ENCODE results near the gene ZHX3. TPM values are rescaled to one million over a fixed set of nuclear protein-coding genes. Genes with fewer than 3 reads are reported as not detected.
A peak's percentile ranks its signal among the peaks of the same experiment; 100 is the strongest.

ZHX3 gene
- total and polyA plus RNA-seq, 2 of the 13 experiments (the other 11 are each of a cell fraction or from before 2014, with no cell fraction given) = 8.4 to 11.7 TPM

DNA sequence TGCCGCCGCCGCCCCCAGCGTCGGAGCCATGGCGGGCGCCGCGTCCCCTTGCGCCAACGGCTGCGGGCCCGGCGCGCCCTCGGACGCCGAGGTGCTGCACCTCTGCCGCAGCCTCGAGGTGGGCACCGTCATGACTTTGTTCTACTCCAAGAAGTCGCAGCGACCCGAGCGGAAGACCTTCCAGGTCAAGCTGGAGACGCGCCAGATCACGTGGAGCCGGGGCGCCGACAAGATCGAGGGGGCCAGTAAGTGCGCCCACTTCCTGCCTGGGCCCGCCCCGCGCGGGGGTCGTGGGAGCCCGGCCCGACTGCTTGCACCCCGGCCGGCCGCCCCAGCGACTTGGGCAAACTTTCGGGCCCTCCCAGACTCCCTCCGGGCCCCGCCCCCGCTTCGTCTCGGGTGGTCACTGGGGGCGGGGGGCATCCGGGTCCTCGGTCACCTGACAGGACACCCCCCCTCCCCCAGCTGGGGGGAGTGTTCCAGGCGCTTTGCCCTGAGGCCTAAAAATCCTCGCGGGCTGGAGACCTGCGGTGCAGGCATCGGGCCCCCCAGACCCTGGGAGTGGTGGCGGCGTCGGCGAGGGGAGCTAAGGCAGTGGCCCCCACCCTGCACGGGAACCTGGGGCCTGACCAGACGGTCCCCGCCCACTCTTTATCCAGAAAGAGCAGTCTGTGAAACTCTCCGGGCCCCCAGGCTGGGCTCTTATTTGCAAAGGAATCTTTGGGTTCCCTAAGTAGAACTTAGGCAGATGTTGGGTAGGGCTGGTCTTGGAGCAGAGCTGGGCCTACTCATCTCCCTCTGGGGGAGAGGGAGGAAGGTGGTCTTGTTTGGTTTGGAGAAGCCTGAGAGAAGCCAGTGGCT is 179.7 kb downstream of the ZHX3 start (continued):
- TF ChIP-seq IRX3 (CRISPR knock-in tag; IDR thresholded peaks at IDR 0.05; ENCODE audit: borderline replicate concordance, low read depth) = 0 out of 2 replicates have a peak, but pooled peaks have one; percentile 51
- no peak for TF ChIP-seq RORA (CRISPR knock-in tag; IDR thresholded peaks at IDR 0.05)
- TF ChIP-seq, protein P1, sequence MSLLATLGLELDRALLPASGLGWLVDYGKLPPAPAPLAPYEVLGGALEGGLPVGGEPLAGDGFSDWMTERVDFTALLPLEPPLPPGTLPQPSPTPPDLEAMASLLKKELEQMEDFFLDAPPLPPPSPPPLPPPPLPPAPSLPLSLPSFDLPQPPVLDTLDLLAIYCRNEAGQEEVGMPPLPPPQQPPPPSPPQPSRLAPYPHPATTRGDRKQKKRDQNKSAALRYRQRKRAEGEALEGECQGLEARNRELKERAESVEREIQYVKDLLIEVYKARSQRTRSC (CRISPR knock-in tag; IDR thresholded peaks at IDR 0.05; ENCODE audit: low read depth) = no peak
- peak; percentile 84; the same call in 1 of the 2 replicates for TF ChIP-seq PCBP1 (IDR thresholded peaks at IDR 0.05; ENCODE audit: borderline replicate concordance, low read depth, low read length)
- TF ChIP-seq, protein P2, sequence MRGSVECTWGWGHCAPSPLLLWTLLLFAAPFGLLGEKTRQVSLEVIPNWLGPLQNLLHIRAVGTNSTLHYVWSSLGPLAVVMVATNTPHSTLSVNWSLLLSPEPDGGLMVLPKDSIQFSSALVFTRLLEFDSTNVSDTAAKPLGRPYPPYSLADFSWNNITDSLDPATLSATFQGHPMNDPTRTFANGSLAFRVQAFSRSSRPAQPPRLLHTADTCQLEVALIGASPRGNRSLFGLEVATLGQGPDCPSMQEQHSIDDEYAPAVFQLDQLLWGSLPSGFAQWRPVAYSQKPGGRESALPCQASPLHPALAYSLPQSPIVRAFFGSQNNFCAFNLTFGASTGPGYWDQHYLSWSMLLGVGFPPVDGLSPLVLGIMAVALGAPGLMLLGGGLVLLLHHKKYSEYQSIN (CRISPR knock-in tag; IDR thresholded peaks at IDR 0.05; ENCODE audit: borderline replicate concordance) = no peak
- TF ChIP-seq ZNF501 (CRISPR knock-in tag; IDR thresholded peaks at IDR 0.05) = peak; percentile 89
- TF ChIP-seq, protein P3, sequence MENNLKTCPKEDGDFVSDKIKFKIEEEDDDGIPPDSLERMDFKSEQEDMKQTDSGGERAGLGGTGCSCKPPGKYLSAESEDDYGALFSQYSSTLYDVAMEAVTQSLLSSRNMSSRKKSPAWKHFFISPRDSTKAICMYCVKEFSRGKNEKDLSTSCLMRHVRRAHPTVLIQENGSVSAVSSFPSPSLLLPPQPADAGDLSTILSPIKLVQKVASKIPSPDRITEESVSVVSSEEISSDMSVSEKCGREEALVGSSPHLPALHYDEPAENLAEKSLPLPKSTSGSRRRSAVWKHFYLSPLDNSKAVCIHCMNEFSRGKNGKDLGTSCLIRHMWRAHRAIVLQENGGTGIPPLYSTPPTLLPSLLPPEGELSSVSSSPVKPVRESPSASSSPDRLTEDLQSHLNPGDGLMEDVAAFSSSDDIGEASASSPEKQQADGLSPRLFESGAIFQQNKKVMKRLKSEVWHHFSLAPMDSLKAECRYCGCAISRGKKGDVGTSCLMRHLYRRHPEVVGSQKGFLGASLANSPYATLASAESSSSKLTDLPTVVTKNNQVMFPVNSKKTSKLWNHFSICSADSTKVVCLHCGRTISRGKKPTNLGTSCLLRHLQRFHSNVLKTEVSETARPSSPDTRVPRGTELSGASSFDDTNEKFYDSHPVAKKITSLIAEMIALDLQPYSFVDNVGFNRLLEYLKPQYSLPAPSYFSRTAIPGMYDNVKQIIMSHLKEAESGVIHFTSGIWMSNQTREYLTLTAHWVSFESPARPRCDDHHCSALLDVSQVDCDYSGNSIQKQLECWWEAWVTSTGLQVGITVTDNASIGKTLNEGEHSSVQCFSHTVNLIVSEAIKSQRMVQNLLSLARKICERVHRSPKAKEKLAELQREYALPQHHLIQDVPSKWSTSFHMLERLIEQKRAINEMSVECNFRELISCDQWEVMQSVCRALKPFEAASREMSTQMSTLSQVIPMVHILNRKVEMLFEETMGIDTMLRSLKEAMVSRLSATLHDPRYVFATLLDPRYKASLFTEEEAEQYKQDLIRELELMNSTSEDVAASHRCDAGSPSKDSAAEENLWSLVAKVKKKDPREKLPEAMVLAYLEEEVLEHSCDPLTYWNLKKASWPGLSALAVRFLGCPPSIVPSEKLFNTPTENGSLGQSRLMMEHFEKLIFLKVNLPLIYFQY (CRISPR knock-in tag; IDR thresholded peaks at IDR 0.05; ENCODE audit: borderline replicate concordance) = 0 out of 2 replicates have a peak, but pooled peaks have one; percentile 20
- TF ChIP-seq, protein P4, sequence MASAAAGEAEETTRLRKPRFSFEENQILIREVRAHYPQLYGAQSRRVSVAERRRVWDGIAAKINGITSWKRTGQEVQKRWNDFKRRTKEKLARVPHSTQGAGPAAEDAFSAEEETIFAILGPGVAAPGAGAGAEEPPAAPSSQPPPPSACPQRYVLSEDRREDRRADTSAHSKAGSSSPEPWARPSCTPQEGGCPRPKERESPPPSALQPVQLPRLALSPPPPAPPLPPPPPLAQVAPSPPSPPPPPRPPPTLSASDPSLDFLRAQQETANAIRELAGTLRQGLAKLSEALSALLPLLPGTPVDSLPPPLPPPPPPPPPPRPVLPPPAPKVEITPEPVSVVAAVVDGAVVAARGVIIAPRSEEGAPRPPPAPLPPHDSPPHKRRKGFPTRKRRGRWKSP (CRISPR knock-in tag; IDR thresholded peaks at IDR 0.05) = peak; percentile 69; the same call in 1 of the 2 replicates
- TF ChIP-seq, protein P5, sequence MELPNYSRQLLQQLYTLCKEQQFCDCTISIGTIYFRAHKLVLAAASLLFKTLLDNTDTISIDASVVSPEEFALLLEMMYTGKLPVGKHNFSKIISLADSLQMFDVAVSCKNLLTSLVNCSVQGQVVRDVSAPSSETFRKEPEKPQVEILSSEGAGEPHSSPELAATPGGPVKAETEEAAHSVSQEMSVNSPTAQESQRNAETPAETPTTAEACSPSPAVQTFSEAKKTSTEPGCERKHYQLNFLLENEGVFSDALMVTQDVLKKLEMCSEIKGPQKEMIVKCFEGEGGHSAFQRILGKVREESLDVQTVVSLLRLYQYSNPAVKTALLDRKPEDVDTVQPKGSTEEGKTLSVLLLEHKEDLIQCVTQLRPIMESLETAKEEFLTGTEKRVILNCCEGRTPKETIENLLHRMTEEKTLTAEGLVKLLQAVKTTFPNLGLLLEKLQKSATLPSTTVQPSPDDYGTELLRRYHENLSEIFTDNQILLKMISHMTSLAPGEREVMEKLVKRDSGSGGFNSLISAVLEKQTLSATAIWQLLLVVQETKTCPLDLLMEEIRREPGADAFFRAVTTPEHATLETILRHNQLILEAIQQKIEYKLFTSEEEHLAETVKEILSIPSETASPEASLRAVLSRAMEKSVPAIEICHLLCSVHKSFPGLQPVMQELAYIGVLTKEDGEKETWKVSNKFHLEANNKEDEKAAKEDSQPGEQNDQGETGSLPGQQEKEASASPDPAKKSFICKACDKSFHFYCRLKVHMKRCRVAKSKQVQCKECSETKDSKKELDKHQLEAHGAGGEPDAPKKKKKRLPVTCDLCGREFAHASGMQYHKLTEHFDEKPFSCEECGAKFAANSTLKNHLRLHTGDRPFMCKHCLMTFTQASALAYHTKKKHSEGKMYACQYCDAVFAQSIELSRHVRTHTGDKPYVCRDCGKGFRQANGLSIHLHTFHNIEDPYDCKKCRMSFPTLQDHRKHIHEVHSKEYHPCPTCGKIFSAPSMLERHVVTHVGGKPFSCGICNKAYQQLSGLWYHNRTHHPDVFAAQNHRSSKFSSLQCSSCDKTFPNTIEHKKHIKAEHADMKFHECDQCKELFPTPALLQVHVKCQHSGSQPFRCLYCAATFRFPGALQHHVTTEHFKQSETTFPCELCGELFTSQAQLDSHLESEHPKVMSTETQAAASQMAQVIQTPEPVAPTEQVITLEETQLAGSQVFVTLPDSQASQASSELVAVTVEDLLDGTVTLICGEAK (IDR thresholded peaks at IDR 0.05) = no peak
- TF ChIP-seq, protein P5 (CRISPR knock-in tag; IDR thresholded peaks at IDR 0.05) = peak; percentile 82; the same call in 1 of the 2 replicates
